ENCODE results near the gene RPS6KB2. TPM values are rescaled to one million over a fixed set of nuclear protein-coding genes. Genes with fewer than 3 reads are reported as not detected.
"Not testable (repeated sequence)": the region's sequence is repeated elsewhere in the genome, so short reads cannot be mapped to it uniquely, and the experiment has no call there.

Gene RPS6KB2
- total RNA-seq, 2 experiments from 2014 or later, result 57.4 to 57.5 TPM

GRCh38 chr11:67470337-67471002, 42.2 kb downstream of the RPS6KB2 start:
- POLR2A ChIA-PET, result interaction anchor here (4.3 kb wide), 1 partner anchor 16 kb away, joined by 35 read pairs; no protein-coding TSS in a partner anchor
- peak overlapping the region; percentile 2 for H3K4me3 Mint-ChIP-seq
- H3K4me1 Mint-ChIP-seq (ENCODE audit: low read depth), result peaks cover 26% of the 10 kb centered on the region

GRCh38 chr11:67472882-67473281, 44.6 kb downstream of the RPS6KB2 start:
- DNase-seq, result no peak
- ChIA-PET CTCF (no interaction called here), POLR2A (no interaction called here)

More at GRCh38 chr11:67470337-67471002, 42.2 kb downstream of the RPS6KB2 start:
- Mint-ChIP-seq H3K9me3 (no peaks in the 10 kb centered on the region), H3K27ac (no peak overlapping the region), H3K36me3 (peaks cover under 1% of the 10 kb centered on the region), H3K27me3 (no peaks in the 10 kb centered on the region)
- CTCF ChIA-PET, result no interaction called here
- intact Hi-C loops (cut with micrococcal nuclease), result no loop called here
- no peak for DNase-seq

GRCh38 chr11:67476692-67477091, 48.4 kb downstream of the RPS6KB2 start:
- H3K9me3 Mint-ChIP-seq; H3K27me3 Mint-ChIP-seq; H3K27ac Mint-ChIP-seq; CTCF ChIA-PET; H3K4me1 Mint-ChIP-seq (ENCODE audit: low read depth); H3K4me3 Mint-ChIP-seq; DNase-seq; H3K36me3 Mint-ChIP-seq; intact Hi-C loops (cut with micrococcal nuclease): not testable (repeated sequence)
- POLR2A ChIA-PET, result interaction anchor here (0.6 kb wide), 1 partner anchor 63 kb away, joined by 3 read pairs; no protein-coding TSS in a partner anchor

More at GRCh38 chr11:67472882-67473281, 44.6 kb downstream of the RPS6KB2 start:
- no peaks in the 10 kb centered on the region for H3K36me3 Mint-ChIP-seq
- no peaks in the 10 kb centered on the region for H3K9me3 Mint-ChIP-seq
- H3K4me1 Mint-ChIP-seq (ENCODE audit: low read depth), result peaks cover 10% of the 10 kb centered on the region
- no peak overlapping the region for H3K4me3 Mint-ChIP-seq
- intact Hi-C loops (cut with micrococcal nuclease), result no loop called here
- no peaks in the 10 kb centered on the region for H3K27me3 Mint-ChIP-seq
- H3K27ac Mint-ChIP-seq, result no peak overlapping the region

GRCh38 chr11:67477344-67478050, 49.2 kb downstream of the RPS6KB2 start:
- H3K4me3 Mint-ChIP-seq; CTCF ChIA-PET; intact Hi-C loops (cut with micrococcal nuclease); DNase-seq; H3K36me3 Mint-ChIP-seq; H3K4me1 Mint-ChIP-seq (ENCODE audit: low read depth); H3K27me3 Mint-ChIP-seq; H3K27ac Mint-ChIP-seq; H3K9me3 Mint-ChIP-seq: not testable (repeated sequence)
- POLR2A ChIA-PET, result interaction anchor here (0.6 kb wide), 1 partner anchor 64 kb away, joined by 3 read pairs; no protein-coding TSS in a partner anchor

- POLR2A ChIA-PET, result interaction anchor here (0.7 to 7.2 kb wide), 4 partner anchors 14 to 81 kb away, joined by 3 to 67 read pairs (median 6); partner anchors contain the start of genes PPP1CA, PTPRCAP, TBC1D10C and TMEM134
- CTCF ChIA-PET, result interaction anchor here (0.7 to 3.6 kb wide), 5 partner anchors 14 to 137 kb away, joined by 3 to 13 read pairs (median 4); partner anchors contain the start of genes PITPNM1 and TMEM134
- no peaks in the 10 kb centered on the region for H3K9me3 Mint-ChIP-seq
- H3K27ac Mint-ChIP-seq, result peak overlapping the region; percentile 99
- no peaks in the 10 kb centered on the region for H3K27me3 Mint-ChIP-seq
- DNase-seq, result peak; percentile 33
- peak overlapping the region; percentile 90 for H3K4me3 Mint-ChIP-seq
- H3K4me1 Mint-ChIP-seq (ENCODE audit: low read depth), result peaks cover 34% of the 10 kb centered on the region
- H3K36me3 Mint-ChIP-seq, result peaks cover 26% of the 10 kb centered on the region
- intact Hi-C loops (cut with micrococcal nuclease), result loop anchor here (1.0 to 10.0 kb wide), 2 partner anchors 18 to 368 kb away; partner anchors contain the start of gene KDM2A
Measured at GRCh38 chr11:67482275-67482826, 54.1 kb downstream of the RPS6KB2 start.

GRCh38 chr11:67482827-67483798, 54.8 kb downstream of the RPS6KB2 start, which contains the start of gene AIP:
Gene AIP (plus strand): TSS chr11:67483026. CDS start chr11:67483159, 133 bp downstream.
- no peaks in the 10 kb centered on the region for H3K9me3 Mint-ChIP-seq
- intact Hi-C loops (cut with micrococcal nuclease), result loop anchor here (1.0 to 10.0 kb wide), 3 partner anchors 14 to 368 kb away; partner anchors contain the start of genes KDM2A and TMEM134
- DNase-seq, result peak; percentile 99
- ChIA-PET CTCF (interaction anchor here (1.0 to 3.6 kb wide), 4 partner anchors 14 to 137 kb away, joined by 3 to 13 read pairs (median 6); partner anchors contain the start of genes PITPNM1 and TMEM134), POLR2A (interaction anchor here (0.7 to 7.2 kb wide), 7 partner anchors 15 to 243 kb away, joined by 3 to 67 read pairs (median 5); partner anchors contain the start of genes PPP1CA, PTPRCAP, RPS6KB2 and TBC1D10C)
- peak within 1 kb of the TSS; percentile 90 for H3K4me3 Mint-ChIP-seq
- no peaks in the 10 kb centered on the region for H3K27me3 Mint-ChIP-seq
- peaks cover 32% of the 10 kb centered on the region for H3K36me3 Mint-ChIP-seq
- H3K4me1 Mint-ChIP-seq (ENCODE audit: low read depth), result peaks cover 42% of the 10 kb centered on the region
- peak within 1 kb of the TSS; percentile 99 for H3K27ac Mint-ChIP-seq

- peaks cover 51% of the 10 kb centered on the region for H3K4me1 Mint-ChIP-seq (ENCODE audit: low read depth)
- intact Hi-C loops (cut with micrococcal nuclease), result loop anchor here (1.0 to 10.0 kb wide), 4 partner anchors 15 to 369 kb away; partner anchors contain the start of genes KDM2A, POLD4 and TMEM134
- H3K27me3 Mint-ChIP-seq, result no peaks in the 10 kb centered on the region
- H3K27ac Mint-ChIP-seq, result peak overlapping the region; percentile 99
- POLR2A ChIA-PET, result interaction anchor here (0.7 to 7.2 kb wide), 11 partner anchors 15 to 244 kb away, joined by 3 to 67 read pairs (median 5); partner anchors contain the start of genes PPP1CA, PTPRCAP, RPS6KB2 and TMEM134
- H3K4me3 Mint-ChIP-seq, result peak overlapping the region; percentile 90
- peak; percentile 74 for DNase-seq
- CTCF ChIA-PET, result interaction anchor here (1.8 to 3.6 kb wide), 3 partner anchors 15 to 83 kb away, joined by 8 to 13 read pairs (median 9); partner anchors contain the start of genes PITPNM1, PPP1CA and TMEM134
- H3K36me3 Mint-ChIP-seq, result peaks cover 42% of the 10 kb centered on the region
- H3K9me3 Mint-ChIP-seq, result no peaks in the 10 kb centered on the region
Measured at GRCh38 chr11:67483831-67484665, 55.8 kb downstream of the RPS6KB2 start.

- Mint-ChIP-seq H3K4me3 (peak overlapping the region; percentile 90), H3K27me3 (no peaks in the 10 kb centered on the region), H3K9me3 (no peaks in the 10 kb centered on the region), H3K36me3 (peaks cover 47% of the 10 kb centered on the region), H3K4me1 (ENCODE audit: low read depth) (peaks cover 58% of the 10 kb centered on the region), H3K27ac (peak overlapping the region; percentile 99)
- CTCF ChIA-PET, result interaction anchor here (0.9 to 3.6 kb wide), 4 partner anchors 16 to 130 kb away, joined by 3 to 13 read pairs (median 8); partner anchors contain the start of genes PITPNM1, PPP1CA and TMEM134
- intact Hi-C loops (cut with micrococcal nuclease), result loop anchor here (1.0 to 10.0 kb wide), 5 partner anchors 46 to 370 kb away; partner anchors contain the start of genes ANKRD13D, KDM2A and POLD4
- POLR2A ChIA-PET, result interaction anchor here (0.7 to 7.2 kb wide), 10 partner anchors 16 to 84 kb away, joined by 3 to 67 read pairs (median 4); partner anchors contain the start of genes PITPNM1, PPP1CA, PTPRCAP and TMEM134
- peak; percentile 88 for DNase-seq
Measured at GRCh38 chr11:67484847-67485311, 56.6 kb downstream of the RPS6KB2 start.
